AG04449 (cell line): ENCODE measurements around the gene HHLA2.

ENCODE experiments used
- CTCF ChIA-PET: fragments of 350-600 bp; formaldehyde crosslinking; extraction: SDS; loops from one replicate; lab custom pipeline; 2021; ENCODE audit warnings: antibody characterized with exemption; lab: Yijun Ruan, JAX
- POLR2A ChIA-PET: fragments of 400-600, 350-600 bp; formaldehyde crosslinking; extraction: SDS; loops from one replicate; lab custom pipeline; 2020; ENCODE audit warnings: antibody characterized with exemption, inconsistent platforms; lab: Yijun Ruan, JAX
- DNase-seq: peaks from one replicate; pipeline ENCODE4 v3.0.0-alpha.2; 2010; ENCODE audit warnings: low read depth, low spot score
- H3K4me3 ChIP-seq: 2 replicates; pipeline ENCODE4 v1.5.1; 2011; ENCODE audit warnings: low read depth, mild to moderate bottlenecking, control low read depth, low read length
- TF ChIP-seq, protein P1 (sequence below): IDR thresholded peaks from one replicate; pipeline ENCODE4 v1.5.1; 2011; ENCODE audit warnings: mild to moderate bottlenecking, moderate library complexity, low read length, control low read depth, inconsistent platforms; ENCODE audit not compliant: insufficient read depth; ENCODE audit errors: missing control alignments

Gene HHLA2

DNA sequence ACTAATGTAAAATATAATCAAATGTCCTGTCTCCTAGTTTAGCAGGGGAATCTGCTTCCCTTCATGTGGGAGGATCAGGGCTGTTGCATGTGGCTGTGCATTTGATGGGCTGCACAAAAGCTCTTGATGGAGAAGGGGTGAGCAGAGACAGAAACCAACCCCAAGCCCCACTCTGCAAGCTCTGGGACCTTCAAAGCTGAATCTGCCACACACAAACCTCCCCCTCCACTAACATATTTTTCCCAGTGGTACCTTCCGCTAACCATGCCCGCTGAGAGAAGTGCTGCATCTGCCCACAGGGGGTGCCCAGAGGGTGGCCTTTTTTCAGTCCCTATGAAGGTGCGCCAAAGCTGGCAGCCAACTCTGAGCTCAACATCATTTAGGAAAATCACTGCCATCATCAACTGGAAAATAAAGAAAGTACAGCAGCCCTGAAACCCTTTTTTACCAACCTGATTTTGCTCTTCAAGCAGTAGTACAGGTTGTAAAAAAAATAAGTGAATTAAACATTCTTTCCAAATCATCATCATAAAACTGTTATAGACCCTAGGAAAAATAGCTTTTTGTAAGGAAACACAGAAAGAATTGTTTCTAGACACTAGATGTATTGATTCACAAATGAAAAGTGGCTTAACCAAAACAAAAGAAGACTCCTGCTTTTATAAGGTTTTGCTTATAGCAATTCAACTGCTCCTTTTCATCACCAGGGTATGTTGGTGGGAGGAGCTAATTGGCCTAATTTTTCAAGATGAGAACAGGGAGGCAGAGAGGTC is 97.0 kb downstream of the HHLA2 start:
- CTCF ChIA-PET = interaction anchor here (1.0 to 3.4 kb wide), 4 partner anchors 9 to 50 kb away, joined by 3 to 16 read pairs (median 4); no protein-coding TSS in a partner anchor
- no peak overlapping the region for H3K4me3 ChIP-seq
- TF ChIP-seq, protein P1, sequence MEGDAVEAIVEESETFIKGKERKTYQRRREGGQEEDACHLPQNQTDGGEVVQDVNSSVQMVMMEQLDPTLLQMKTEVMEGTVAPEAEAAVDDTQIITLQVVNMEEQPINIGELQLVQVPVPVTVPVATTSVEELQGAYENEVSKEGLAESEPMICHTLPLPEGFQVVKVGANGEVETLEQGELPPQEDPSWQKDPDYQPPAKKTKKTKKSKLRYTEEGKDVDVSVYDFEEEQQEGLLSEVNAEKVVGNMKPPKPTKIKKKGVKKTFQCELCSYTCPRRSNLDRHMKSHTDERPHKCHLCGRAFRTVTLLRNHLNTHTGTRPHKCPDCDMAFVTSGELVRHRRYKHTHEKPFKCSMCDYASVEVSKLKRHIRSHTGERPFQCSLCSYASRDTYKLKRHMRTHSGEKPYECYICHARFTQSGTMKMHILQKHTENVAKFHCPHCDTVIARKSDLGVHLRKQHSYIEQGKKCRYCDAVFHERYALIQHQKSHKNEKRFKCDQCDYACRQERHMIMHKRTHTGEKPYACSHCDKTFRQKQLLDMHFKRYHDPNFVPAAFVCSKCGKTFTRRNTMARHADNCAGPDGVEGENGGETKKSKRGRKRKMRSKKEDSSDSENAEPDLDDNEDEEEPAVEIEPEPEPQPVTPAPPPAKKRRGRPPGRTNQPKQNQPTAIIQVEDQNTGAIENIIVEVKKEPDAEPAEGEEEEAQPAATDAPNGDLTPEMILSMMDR = no peak
- POLR2A ChIA-PET = no interaction called here
- no peak for DNase-seq

DNA sequence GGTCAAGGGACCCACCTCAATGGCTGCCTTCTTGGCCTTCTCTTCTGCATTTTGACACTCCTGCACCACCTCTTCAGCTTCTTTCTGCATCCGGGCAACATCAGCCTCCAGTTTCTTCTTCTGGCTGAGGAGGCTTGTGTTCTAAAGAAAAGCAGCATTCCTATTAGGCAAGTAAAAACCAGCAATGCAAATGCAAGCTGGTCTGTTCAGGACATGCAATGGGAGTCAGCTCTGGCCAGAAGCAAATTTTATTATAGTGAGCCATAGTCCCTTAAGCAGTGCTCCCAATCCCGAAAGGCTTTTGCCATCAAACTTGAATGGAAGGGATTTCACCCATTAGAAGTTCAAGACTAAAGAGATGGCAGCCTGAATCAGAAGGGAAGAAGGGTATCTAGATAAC is 97.7 kb downstream of the HHLA2 start:
- H3K4me3 ChIP-seq = no peak overlapping the region
- POLR2A ChIA-PET = no interaction called here
- no peak for DNase-seq
- CTCF ChIA-PET = interaction anchor here (1.4 to 3.4 kb wide), 2 partner anchors 8 to 12 kb away, joined by 5 to 16 read pairs; no protein-coding TSS in a partner anchor
- TF ChIP-seq, protein P1 = no peak

DNA sequence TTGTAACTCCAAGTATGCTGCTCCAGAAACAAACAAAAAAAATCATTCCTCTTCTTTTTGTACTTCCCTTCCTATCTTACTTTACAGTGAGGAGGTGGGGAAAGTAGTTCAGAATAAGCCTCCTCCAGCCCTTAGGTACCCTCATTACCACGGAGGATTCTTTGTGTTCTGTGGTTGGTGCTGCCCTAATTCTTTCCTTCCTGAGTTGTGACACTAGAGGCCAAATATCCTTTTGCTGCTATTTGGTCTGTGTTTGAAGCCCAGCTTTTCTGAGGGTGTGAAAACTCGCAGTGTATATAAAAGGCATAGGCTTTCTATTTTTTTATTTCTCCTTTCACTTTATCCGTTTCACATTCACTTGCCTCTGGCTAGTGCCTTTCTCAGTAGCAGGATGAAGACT is 98.2 kb downstream of the HHLA2 start:
- ChIA-PET CTCF (interaction anchor here (3.4 kb wide), 1 partner anchor 11 kb away, joined by 16 read pairs; no protein-coding TSS in a partner anchor), POLR2A (no interaction called here)
- DNase-seq = no peak
- H3K4me3 ChIP-seq = no peak overlapping the region
- TF ChIP-seq, protein P1 = no peak

DNA sequence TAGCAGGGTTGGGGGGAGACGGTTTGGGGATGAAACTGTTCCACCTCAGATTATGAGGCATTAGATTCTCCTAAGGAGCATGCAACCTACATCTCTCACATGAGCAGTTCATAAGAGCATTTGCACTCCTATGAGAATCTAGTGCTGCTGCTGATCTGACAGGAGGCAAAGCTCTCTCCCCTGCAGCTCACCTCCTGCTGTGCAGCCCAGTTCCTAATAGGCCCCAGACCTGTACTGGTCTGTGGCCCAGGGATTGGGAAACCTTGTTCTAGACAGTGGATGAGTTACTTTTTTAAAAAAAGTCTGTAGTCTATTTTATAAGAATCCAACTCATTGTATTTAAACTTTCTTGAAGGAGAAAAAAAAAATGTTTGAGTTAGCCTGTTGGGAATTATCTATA is 100.0 kb downstream of the HHLA2 start:
- POLR2A ChIA-PET = no interaction called here
- TF ChIP-seq, protein P1 = no peak
- CTCF ChIA-PET = interaction anchor here (1.0 kb wide), 1 partner anchor 468 kb away, joined by 3 read pairs; no protein-coding TSS in a partner anchor
- no peak overlapping the region for H3K4me3 ChIP-seq
- no peak for DNase-seq

DNA sequence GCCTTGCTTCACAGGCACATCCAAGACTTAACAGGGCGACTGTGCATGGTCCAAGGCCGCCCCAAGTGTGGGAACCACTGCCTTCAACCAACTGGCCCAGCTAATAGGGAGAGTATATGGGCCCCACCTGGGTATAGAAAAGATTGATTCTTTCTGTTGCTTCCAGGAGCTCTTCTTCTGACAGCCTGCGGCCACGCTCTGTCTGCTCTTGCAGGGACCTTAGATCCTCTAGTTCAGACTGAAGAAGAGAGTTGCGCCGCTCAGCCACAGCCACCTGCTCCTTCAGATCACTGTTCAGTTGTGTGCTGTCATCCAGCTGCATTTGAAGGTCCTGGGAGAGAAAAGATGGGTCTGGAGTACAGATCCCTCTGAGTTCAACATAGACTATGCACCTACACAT is 102.2 kb downstream of the HHLA2 start:
- H3K4me3 ChIP-seq = no peak overlapping the region
- no peak for DNase-seq
- POLR2A ChIA-PET = no interaction called here
- TF ChIP-seq, protein P1 = no peak
- CTCF ChIA-PET = interaction anchor here (1.5 kb wide), 1 partner anchor 471 kb away, joined by 3 read pairs; no protein-coding TSS in a partner anchor

DNA sequence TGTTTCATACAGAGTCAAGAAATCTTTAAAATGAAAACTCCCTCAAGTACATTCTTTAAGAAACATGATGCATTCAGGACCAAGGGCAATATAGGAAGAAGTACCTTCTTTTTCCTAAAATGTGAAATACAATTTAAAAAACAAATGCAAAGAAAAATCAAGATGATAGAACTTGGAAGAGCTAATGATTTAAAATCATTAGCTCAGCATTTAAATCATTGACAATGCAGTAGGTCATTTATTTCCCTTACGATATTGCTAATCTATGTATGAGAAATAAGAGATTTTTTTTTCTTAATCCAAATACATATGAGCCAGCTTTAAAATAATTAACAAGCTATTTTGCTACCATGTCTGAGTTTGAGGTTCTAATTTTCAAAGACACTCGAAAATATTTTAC is 105.5 kb downstream of the HHLA2 start:
- CTCF ChIA-PET = interaction anchor here (0.8 to 4.7 kb wide), 4 partner anchors 9 to 474 kb away, joined by 3 to 34 read pairs (median 4); no protein-coding TSS in a partner anchor
- no peak overlapping the region for H3K4me3 ChIP-seq
- DNase-seq = no peak
- TF ChIP-seq, protein P1 = no peak
- POLR2A ChIA-PET = no interaction called here
